Left ventricle myocardium inferior (tissue), 1 donor: Measurements from ENCODE around the gene CIB4. TPM values are rescaled to one million over a fixed set of nuclear protein-coding genes. Genes with fewer than 3 reads are reported as not detected.

Source experiments
- DNase-seq: peaks from one replicate; pipeline ENCODE4 v3.0.0-alpha.2; 2020
- H3K27ac ChIP-seq: fragments of 200-600 bp; replicated peaks from 2 replicates; pipeline ENCODE4 v1.8.0; 2021
- H3K27me3 ChIP-seq: fragments of 200-600 bp; 2 replicates; pipeline ENCODE4 v1.8.0; 2021; ENCODE audit warnings: low read depth
- H3K36me3 ChIP-seq: fragments of 200-600 bp; 2 replicates; pipeline ENCODE4 v1.8.0; 2021
- H3K4me1 ChIP-seq: fragments of 200-600 bp; 2 replicates; pipeline ENCODE4 v1.8.0; 2021
- H3K4me3 ChIP-seq: fragments of 200-600 bp; 2 replicates; pipeline ENCODE4 v1.8.0; 2021; ENCODE audit warnings: mild to moderate bottlenecking, moderate library complexity
- H3K9me3 ChIP-seq: fragments of 200-600 bp; replicated peaks from 2 replicates; pipeline ENCODE4 v1.8.0; 2021
- CTCF ChIP-seq: fragments of 200-600 bp; IDR thresholded peaks from 2 replicates; pipeline ENCODE4 v1.8.0; 2021; ENCODE audit warnings: antibody characterized with exemption, mild to moderate bottlenecking, borderline replicate concordance
- intact Hi-C: fragments of 100-400 bp; cut with micrococcal nuclease; formaldehyde crosslinking; loops from one replicate; pipeline ENCODE4 v1.11.0; 2022
- total RNA-seq: library from RNA; stranded (reverse); fragmentation: NEBNext Ultra II Directional; extraction: Animal tissue kit (Norgen Biotek cat#: 25700); gene quantifications from one replicate; pipeline ENCODE4 v1.2.1, GENCODE V29; 2021
- donor health status: DM: no; HTN: yes; CAD: no; lungs with severe emphysema.

The CIB4 gene
- total RNA-seq, 1 donor from 2014 or later: not detected

GRCh38 chr2:26534865-26535662 is 106.1 kb downstream of the CIB4 start:
- Histone ChIP-seq H3K36me3 (no peaks in the 10 kb centered on the region), H3K4me1 (peaks cover 9% of the 10 kb centered on the region), H3K9me3 (no peaks in the 10 kb centered on the region), H3K4me3 (no peak overlapping the region), H3K27me3 (peaks cover 56% of the 10 kb centered on the region), H3K27ac (no peak overlapping the region)
- TF ChIP-seq CTCF: no peak
- DNase-seq: no peak
- intact Hi-C loops: no loop called here

GRCh38 chr2:26534098-26534864 is 106.9 kb downstream of the CIB4 start:
- Histone ChIP-seq H3K9me3 (no peaks in the 10 kb centered on the region), H3K36me3 (no peaks in the 10 kb centered on the region), H3K4me3 (no peak overlapping the region), H3K27ac (no peak overlapping the region), H3K4me1 (peaks cover 9% of the 10 kb centered on the region), H3K27me3 (peaks cover 56% of the 10 kb centered on the region)
- no peak for DNase-seq
- intact Hi-C loops: no loop called here
- no peak for TF ChIP-seq CTCF

- Histone ChIP-seq H3K4me3 (no peak overlapping the region), H3K36me3 (no peaks in the 10 kb centered on the region), H3K27ac (no peak overlapping the region), H3K9me3 (no peaks in the 10 kb centered on the region), H3K27me3 (peaks cover 56% of the 10 kb centered on the region), H3K4me1 (peaks cover 9% of the 10 kb centered on the region)
- no peak for TF ChIP-seq CTCF
- intact Hi-C loops: no loop called here
- no peak for DNase-seq
Observed at GRCh38 chr2:26533661-26534060, 107.5 kb downstream of the CIB4 start.

- Histone ChIP-seq H3K36me3 (no peaks in the 10 kb centered on the region), H3K9me3 (no peaks in the 10 kb centered on the region), H3K4me3 (no peak overlapping the region), H3K27me3 (peaks cover 54% of the 10 kb centered on the region), H3K4me1 (peaks cover 9% of the 10 kb centered on the region), H3K27ac (no peak overlapping the region)
- DNase-seq: no peak
- intact Hi-C loops: no loop called here
- no peak for TF ChIP-seq CTCF
Observed at GRCh38 chr2:26532301-26533250, 108.6 kb downstream of the CIB4 start.

Other genes starting within 250 kb of the CIB4 start
- not detected for gene DRC1, start 239.4 kb downstream of the CIB4 start, total RNA-seq
- not detected for gene OTOF, start 163.2 kb downstream of the CIB4 start, total RNA-seq
- 3.2 TPM for gene KCNK3, start 51.4 kb upstream of the CIB4 start, total RNA-seq
- 19.6 TPM for gene SLC35F6, start 122.9 kb upstream of the CIB4 start, total RNA-seq
- 2.5 TPM for gene CENPA, start 144.7 kb upstream of the CIB4 start, total RNA-seq
- gene DPYSL5, start 206.8 kb upstream of the CIB4 start, total RNA-seq: not detected